Stimulated activated CD8-positive, alpha-beta memory T cell treated with anti-CD3 and anti-CD28 coated beads, Interleukin-12 subunit alpha, Interleukin-12 subunit beta, amount 100 ng/mL, for 24 hours (primary cell): ENCODE results near the gene DUSP18.
"Not testable (repeated sequence)": the region's sequence is repeated elsewhere in the genome, so short reads cannot be mapped to it uniquely, and the experiment has no call there.

Experiments used
- DNase-seq: peaks from one replicate; pipeline ENCODE4 v3.0.0-alpha.2; 2020; ENCODE audit errors: extremely low read depth

Gene DUSP18

GRCh38 chr22:30679895-30680690 lies 12.4 kb upstream of the DUSP18 start:
- DNase-seq: not testable (repeated sequence)

- DNase-seq: not testable (repeated sequence)
Observed at GRCh38 chr22:30676565-30676964, 8.9 kb upstream of the DUSP18 start.

- DNase-seq: no peak
Observed at GRCh38 chr22:30675436-30675835, 7.8 kb upstream of the DUSP18 start.

- DNase-seq: no peak
Observed at GRCh38 chr22:30674482-30674881, 6.8 kb upstream of the DUSP18 start.

GRCh38 chr22:30673136-30673535 lies 5.5 kb upstream of the DUSP18 start:
- no peak for DNase-seq

- no peak for DNase-seq
Observed at GRCh38 chr22:30671071-30671470, 3.4 kb upstream of the DUSP18 start.

GRCh38 chr22:30668386-30668710 lies 673 bp upstream of the DUSP18 start:
- no peak for DNase-seq

- no peak for DNase-seq
Observed at GRCh38 chr22:30667107-30667493, 575 bp downstream of the DUSP18 start.

GRCh38 chr22:30665786-30666185 lies 1.9 kb downstream of the DUSP18 start:
- DNase-seq: no peak

- DNase-seq: no peak
Observed at GRCh38 chr22:30665266-30665665, 2.4 kb downstream of the DUSP18 start.

- no peak for DNase-seq
Observed at GRCh38 chr22:30664798-30665197, 2.9 kb downstream of the DUSP18 start.

GRCh38 chr22:30662040-30662439 lies 5.6 kb downstream of the DUSP18 start:
- DNase-seq: no peak

- no peak for DNase-seq
Observed at GRCh38 chr22:30655532-30655931, 12.1 kb downstream of the DUSP18 start.

- no peak for DNase-seq
Observed at GRCh38 chr22:30654361-30654760, 13.3 kb downstream of the DUSP18 start.

GRCh38 chr22:30652852-30653251 lies 14.8 kb downstream of the DUSP18 start:
- no peak for DNase-seq

GRCh38 chr22:30650508-30651116 lies 17.1 kb downstream of the DUSP18 start:
- no peak for DNase-seq

GRCh38 chr22:30649430-30650007 lies 18.2 kb downstream of the DUSP18 start:
- peak; percentile 71 for DNase-seq

GRCh38 chr22:30648825-30649224 lies 18.9 kb downstream of the DUSP18 start:
- no peak for DNase-seq

- no peak for DNase-seq
Observed at GRCh38 chr22:30647536-30647935, 20.1 kb downstream of the DUSP18 start.

GRCh38 chr22:30646518-30647160 lies 21.0 kb downstream of the DUSP18 start:
- DNase-seq: no peak

- no peak for DNase-seq
Observed at GRCh38 chr22:30643055-30643875, 24.4 kb downstream of the DUSP18 start.
